D721Med (cell line): Measurements from ENCODE around the gene CYP11A1.

Source experiments
- DNase-seq: peaks from one replicate; pipeline ENCODE4 v3.0.0; 2011; ENCODE audit warnings: low spot score; ENCODE audit not compliant: insufficient read length
- FAIRE-seq: peaks from 2 replicates; lab custom pipeline; 2011; peaks lifted over from hg19 to GRCh38; lab: Jason Lieb, UNC
- TF ChIP-seq, protein P1 (sequence below): IDR thresholded peaks from 2 replicates; pipeline ENCODE4 v1.5.1; 2012; ENCODE audit warnings: mild to moderate bottlenecking, control low read depth; ENCODE audit not compliant: insufficient read depth; ENCODE audit errors: missing control alignments

CYP11A1 gene

DNA sequence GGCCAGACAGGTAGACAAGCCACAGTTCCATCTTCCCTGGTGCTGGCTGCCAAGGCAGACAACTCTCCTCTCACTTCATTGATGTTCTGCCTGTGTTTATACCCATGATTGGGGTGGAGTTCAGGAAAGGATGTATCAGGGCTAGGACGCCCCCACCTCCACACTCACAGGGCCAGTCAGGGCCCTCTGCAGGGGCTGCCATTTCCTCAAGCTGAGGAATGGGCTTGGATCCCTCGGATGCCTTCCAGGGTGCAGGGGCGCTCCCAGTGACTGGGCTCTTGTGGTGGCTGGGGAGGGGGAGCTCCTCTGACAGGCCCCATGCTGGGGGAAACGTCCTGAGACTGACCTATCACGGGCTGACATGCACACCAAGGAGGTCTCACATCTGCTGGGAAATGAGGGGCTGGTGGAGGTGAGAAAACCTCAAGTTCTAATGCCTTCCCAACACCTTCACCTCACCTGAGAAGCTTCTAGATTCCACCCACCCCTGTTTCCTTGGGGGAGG lies 34.9 kb upstream of the CYP11A1 start:
- TF ChIP-seq, protein P1, sequence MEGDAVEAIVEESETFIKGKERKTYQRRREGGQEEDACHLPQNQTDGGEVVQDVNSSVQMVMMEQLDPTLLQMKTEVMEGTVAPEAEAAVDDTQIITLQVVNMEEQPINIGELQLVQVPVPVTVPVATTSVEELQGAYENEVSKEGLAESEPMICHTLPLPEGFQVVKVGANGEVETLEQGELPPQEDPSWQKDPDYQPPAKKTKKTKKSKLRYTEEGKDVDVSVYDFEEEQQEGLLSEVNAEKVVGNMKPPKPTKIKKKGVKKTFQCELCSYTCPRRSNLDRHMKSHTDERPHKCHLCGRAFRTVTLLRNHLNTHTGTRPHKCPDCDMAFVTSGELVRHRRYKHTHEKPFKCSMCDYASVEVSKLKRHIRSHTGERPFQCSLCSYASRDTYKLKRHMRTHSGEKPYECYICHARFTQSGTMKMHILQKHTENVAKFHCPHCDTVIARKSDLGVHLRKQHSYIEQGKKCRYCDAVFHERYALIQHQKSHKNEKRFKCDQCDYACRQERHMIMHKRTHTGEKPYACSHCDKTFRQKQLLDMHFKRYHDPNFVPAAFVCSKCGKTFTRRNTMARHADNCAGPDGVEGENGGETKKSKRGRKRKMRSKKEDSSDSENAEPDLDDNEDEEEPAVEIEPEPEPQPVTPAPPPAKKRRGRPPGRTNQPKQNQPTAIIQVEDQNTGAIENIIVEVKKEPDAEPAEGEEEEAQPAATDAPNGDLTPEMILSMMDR, result no peak
- DNase-seq (no peak), FAIRE-seq (no peak)

DNA sequence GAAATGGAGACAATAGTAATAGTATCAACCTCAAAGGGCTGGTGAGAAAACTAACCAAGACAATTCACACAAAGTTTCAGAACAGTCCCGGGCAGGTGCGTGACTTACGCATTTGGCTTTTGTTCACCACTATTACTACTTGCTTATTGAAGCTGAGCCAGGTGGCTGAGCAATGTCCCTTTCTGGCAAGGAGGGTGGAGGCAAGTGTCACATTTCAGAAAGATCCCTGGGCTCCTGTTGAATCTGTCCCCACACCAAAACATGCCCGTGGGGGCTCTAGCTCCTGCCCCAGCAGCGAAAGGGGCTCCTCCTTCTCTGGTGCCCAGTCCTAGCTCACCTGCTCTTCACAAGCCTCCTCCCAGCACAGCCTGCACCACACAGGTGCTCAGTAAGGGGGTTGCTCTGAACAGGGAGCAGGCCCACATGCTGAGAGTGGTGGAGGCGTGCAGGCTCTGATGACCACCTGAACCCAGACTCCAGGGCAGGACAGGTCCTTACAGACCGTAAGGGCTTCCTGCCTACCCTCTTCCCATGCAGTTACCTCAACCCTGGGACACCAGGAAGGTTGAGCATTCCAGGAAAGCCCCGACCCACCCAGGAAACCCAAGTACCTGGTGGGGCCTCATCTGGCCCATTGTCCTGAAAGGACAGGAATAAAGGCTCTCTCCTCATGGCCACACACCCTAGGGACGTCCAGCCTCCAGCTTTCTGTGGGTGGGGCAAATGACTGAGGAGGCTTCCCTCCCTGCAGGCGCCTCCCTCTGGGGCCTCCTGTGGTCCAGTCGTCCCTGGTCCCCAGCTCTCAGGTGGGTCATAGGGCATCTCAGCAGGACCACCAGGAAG lies 33.7 kb upstream of the CYP11A1 start:
- TF ChIP-seq, protein P1, result no peak
- FAIRE-seq, result no peak
- no peak for DNase-seq

DNA sequence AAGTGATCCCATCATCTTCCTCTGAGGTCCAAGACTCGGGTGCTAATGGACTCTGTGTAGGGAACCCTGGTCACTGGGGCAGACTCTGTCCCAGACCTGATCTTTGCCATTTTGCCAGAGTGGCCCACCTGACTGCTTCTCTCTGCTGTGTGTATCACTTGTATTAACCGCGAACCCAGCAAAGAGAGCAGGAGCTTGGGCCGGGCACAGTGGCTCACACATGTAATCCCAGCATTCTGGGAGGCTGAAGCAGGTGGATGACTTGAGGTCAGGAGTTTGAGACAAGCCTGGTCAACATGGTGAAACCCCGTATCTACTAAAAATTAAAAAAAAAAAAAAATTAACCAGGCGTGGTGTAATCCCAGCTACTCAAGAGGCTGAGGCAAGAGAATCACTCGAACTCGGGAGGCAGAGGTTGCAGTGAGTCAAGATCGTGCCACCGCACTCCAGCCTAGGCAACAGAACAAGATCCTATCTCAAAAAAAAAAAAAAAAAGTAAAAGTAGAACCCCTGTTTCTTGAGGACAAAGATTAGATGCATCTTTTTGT lies 32.9 kb upstream of the CYP11A1 start:
- DNase-seq (no peak), FAIRE-seq (no peak)
- TF ChIP-seq, protein P1, result no peak

DNA sequence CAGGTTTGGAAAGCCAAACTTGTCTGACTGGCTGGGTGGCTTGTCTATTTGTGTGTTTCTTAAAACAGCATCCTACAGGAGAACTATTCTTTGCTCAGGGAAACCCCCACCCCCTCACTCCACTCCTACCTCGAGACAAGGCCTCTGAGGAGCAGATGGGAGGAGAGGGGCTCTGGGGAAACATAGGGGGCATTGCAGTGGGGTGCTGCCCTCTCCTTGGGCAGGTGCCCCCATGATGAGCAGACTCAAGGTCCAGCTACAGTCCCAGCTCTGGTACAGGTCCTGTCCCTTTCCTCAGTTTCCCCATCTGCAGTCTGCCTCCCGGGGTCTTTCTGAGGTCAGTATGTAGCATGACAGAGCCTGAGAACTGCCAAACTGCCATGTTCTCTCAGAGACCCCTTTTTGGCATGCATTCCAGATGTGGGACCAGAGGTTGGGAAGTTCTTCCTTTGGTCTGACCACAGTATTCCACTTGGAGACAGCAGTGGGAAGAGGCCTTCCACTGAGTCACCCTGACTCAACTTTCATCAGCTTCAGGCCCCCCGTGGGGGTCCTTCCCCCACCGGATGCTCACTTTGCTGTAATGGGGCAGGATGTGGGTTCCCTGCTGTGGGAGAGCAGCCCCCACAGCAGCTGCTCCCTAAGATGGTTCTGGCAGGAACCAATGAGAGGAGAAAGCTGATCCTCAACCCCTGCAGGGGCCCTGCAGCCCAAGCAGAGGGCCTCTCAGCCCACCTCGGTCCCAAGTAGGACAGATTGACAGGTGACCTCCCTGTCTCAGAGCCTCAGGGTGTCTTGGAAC lies 32.3 kb upstream of the CYP11A1 start:
- FAIRE-seq, result no peak

DNA sequence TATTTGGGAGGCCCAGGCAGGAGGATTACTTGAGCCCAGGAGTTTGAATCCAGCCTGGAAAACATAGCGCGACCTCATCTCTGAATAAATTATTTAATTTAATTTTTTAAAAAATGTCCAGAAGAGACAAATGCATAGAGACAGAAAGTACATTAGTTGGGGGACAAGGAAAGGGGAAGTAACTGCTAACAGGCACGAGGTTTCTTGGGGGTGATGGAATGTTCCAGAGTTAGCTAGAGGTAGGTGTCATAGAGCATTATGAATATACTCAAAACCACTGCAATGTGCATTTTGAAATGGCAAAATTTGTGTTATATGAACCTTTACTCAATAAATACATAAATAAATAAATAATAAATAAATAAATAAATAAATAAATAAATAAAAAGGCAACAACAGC lies 31.7 kb upstream of the CYP11A1 start:
- FAIRE-seq (no peak), DNase-seq (no peak)
- TF ChIP-seq, protein P1, result no peak

More for the DNA sequence above, 32.3 kb upstream of the CYP11A1 start:
- no peak for DNase-seq
- TF ChIP-seq, protein P1, result no peak

DNA sequence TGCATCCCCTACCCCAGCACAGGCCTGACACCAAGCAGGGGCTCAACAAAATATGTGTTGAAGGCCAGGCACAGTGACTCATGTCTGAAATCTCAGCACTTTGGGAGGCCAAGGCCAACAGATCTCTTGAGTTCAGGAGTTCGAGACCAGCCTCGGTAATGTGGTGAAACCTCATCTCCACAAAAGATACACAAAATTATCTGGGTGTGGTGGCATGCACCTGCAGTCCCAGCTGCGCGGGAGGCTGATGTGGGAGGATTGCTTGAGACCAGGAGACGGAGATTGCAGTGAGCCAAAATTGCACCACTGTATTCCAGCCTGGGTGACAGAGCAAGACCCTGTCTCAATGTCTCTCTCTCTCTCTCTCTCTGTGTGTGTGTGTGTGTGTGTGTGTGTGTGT lies 30.7 kb upstream of the CYP11A1 start:
- FAIRE-seq (no peak), DNase-seq (no peak)
- TF ChIP-seq, protein P1, result no peak
